ENCODE data around the gene RTL10.

The RTL10 gene

GRCh38 chr22:19821523-19822300, 33.0 kb downstream of the RTL10 start:
- DNase-seq = no peak

- no peak for DNase-seq
Observed at GRCh38 chr22:19820880-19821522, 33.7 kb downstream of the RTL10 start.

- DNase-seq = no peak
Observed at GRCh38 chr22:19819911-19820879, 34.5 kb downstream of the RTL10 start.

GRCh38 chr22:19819208-19819910, 35.3 kb downstream of the RTL10 start:
- DNase-seq = no peak

GRCh38 chr22:19818324-19819207, 36.1 kb downstream of the RTL10 start:
- no peak for DNase-seq

- DNase-seq = no peak
Observed at GRCh38 chr22:19816372-19817119, 38.1 kb downstream of the RTL10 start.

GRCh38 chr22:19815823-19816290, 38.8 kb downstream of the RTL10 start:
- no peak for DNase-seq

GRCh38 chr22:19815093-19815822, 39.4 kb downstream of the RTL10 start:
- DNase-seq = no peak

- no peak for DNase-seq
Observed at GRCh38 chr22:19814428-19814827, 40.2 kb downstream of the RTL10 start.

- no peak for DNase-seq
Observed at GRCh38 chr22:19812910-19813309, 41.8 kb downstream of the RTL10 start.

- DNase-seq = no peak
Observed at GRCh38 chr22:19811811-19812771, 42.6 kb downstream of the RTL10 start.

- DNase-seq = no peak
Observed at GRCh38 chr22:19811211-19811621, 43.5 kb downstream of the RTL10 start.

- DNase-seq = no peak
Observed at GRCh38 chr22:19810381-19811201, 44.1 kb downstream of the RTL10 start.

- no peak for DNase-seq
Observed at GRCh38 chr22:19809741-19810140, 44.9 kb downstream of the RTL10 start.

GRCh38 chr22:19808873-19809478, 45.7 kb downstream of the RTL10 start:
- DNase-seq = no peak

- no peak for DNase-seq
Observed at GRCh38 chr22:19807914-19808872, 46.5 kb downstream of the RTL10 start.
